Mammary epithelial cell (primary cell): ENCODE results near the gene PGAP3.

Experiments
- EZH2 ChIP-seq: IDR thresholded peaks from 2 replicates; pipeline ENCODE4 v1.6.1; 2012; ENCODE audit warnings: low read length, inconsistent platforms, borderline replicate concordance
- TF ChIP-seq, protein P1 (sequence below), 2 donors: IDR thresholded peaks in 1 of 2; conservative IDR thresholded peaks in 1 of 2; 2 replicates each; pipeline ENCODE4 v1.5.1; 2011 to 2012; ENCODE audit warnings: inconsistent platforms in 2 of 2, low read length in 2 of 2, mild to moderate bottlenecking in 2 of 2, control low read depth in 1 of 2, low read depth in 1 of 2; ENCODE audit not compliant: insufficient read depth in 1 of 2; ENCODE audit errors: extremely low read depth in 1 of 2

DNA sequence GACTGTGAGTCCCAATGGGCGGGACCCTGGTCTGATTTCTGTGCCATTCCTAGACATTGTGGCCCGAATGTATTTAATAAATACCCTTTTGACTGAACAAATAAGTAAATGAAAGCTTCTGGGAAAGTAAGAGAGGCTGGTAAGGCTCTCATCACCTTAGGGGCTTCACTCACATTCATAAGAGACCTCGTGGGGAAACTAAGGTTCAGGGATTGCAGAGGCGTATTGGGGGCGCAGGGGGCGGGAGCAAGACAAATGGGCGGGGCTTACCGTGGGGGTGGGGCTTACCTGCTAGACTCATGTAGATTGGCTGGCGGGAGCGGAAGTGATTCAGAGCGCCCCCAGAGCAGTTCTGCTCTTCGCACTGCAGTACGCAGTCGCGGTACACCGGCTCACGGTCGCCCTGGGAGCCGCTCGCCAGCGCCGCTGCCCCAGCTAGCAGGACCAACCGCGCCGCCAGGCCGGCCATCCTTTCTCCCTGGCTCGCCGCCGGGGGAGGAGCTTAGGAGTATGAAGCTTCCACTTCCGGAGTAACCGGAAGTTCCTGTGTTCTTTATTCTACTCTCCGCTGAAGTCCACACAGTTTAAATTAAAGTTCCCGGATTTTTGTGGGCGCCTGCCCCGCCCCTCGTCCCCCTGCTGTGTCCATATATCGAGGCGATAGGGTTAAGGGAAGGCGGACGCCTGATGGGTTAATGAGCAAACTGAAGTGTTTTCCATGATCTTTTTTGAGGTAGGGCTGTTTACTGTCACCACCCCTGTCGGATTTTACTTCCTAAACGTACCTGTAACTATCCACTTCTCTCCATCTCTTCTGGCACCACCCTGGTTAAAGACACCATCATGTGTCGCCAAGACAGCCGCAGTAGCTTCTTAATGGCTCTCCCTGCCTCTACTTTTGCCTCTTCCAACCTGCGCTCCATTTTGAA, at the start of gene PGAP3:
- TF ChIP-seq, protein P1, sequence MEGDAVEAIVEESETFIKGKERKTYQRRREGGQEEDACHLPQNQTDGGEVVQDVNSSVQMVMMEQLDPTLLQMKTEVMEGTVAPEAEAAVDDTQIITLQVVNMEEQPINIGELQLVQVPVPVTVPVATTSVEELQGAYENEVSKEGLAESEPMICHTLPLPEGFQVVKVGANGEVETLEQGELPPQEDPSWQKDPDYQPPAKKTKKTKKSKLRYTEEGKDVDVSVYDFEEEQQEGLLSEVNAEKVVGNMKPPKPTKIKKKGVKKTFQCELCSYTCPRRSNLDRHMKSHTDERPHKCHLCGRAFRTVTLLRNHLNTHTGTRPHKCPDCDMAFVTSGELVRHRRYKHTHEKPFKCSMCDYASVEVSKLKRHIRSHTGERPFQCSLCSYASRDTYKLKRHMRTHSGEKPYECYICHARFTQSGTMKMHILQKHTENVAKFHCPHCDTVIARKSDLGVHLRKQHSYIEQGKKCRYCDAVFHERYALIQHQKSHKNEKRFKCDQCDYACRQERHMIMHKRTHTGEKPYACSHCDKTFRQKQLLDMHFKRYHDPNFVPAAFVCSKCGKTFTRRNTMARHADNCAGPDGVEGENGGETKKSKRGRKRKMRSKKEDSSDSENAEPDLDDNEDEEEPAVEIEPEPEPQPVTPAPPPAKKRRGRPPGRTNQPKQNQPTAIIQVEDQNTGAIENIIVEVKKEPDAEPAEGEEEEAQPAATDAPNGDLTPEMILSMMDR (conservative IDR thresholded peaks at IDR 0.05 in 1 of 2, IDR thresholded peaks at IDR 0.05 in 1 of 2; ENCODE audit: extremely low read depth in 1 of 2, insufficient read depth in 1 of 2, low read depth in 1 of 2, low read length in 2 of 2) = no peak
- TF ChIP-seq EZH2 = no peak
